ENCODE measurements around the gene USP3. TPM values are rescaled to one million over a fixed set of nuclear protein-coding genes. Genes with fewer than 3 reads are reported as not detected.

The USP3 gene
- total and polyA plus RNA-seq, 9 of the 15 experiments (the other 6 are each of a cell fraction or from before 2014, with no cell fraction given) = 17.3 to 54.3 (median 34.8) TPM

- FAIRE-seq = no peak
- in situ Hi-C loops (cut with MboI) = no loop called here
- no peaks in the 10 kb centered on the region for H4K20me1 ChIP-seq (replicated peaks; ENCODE audit: control insufficient read depth, insufficient read depth, low read length)
- 95% methylated on average over 13 of the region's 13 CpGs for WGBS (ENCODE audit: insufficient coverage, low coverage, missing lambda C conversion rate)
- H3K27me3 ChIP-seq (ENCODE audit: control insufficient read depth in 2 of 2, insufficient read depth in 2 of 2, low read length in 2 of 2) = no peaks in the 10 kb centered on the region
- TF ChIP-seq MECOM (CRISPR knock-in tag; IDR thresholded peaks at IDR 0.05) = no peak
- TF ChIP-seq NCOA2 (IDR thresholded peaks at IDR 0.05; ENCODE audit: partially characterized antibody in 2 of 2) = no peak
- no peak for TF ChIP-seq GATAD2B (IDR thresholded peaks at IDR 0.05; ENCODE audit: borderline replicate concordance)
- TF ChIP-seq SNAPC5 (CRISPR knock-in tag; IDR thresholded peaks at IDR 0.05) = no peak
- no peak for TF ChIP-seq POLR2AphosphoS5 (IDR thresholded peaks at IDR 0.05; ENCODE audit: control insufficient read depth, insufficient read depth, low read depth, low read length)
- no TSS peak for BruUV-seq (replicated peaks)
- no peaks in the 10 kb centered on the region for H3K9me3 ChIP-seq (replicated peaks; ENCODE audit: control insufficient read depth, insufficient read depth, low read depth, low read length)
- no peaks in the 10 kb centered on the region for H3K9me1 ChIP-seq (ENCODE audit: control insufficient read depth, insufficient read depth, low read length)
- H3K79me2 ChIP-seq (ENCODE audit: control insufficient read depth, insufficient read depth, low read length) = no peaks in the 10 kb centered on the region
- ChIA-PET POLR2A (interaction anchor here (0.9 kb wide), 1 partner anchor 12 kb away, joined by 5 read pairs; no protein-coding TSS in a partner anchor), CTCF (ENCODE audit: low intra/inter-chr PET ratio) (no interaction called here)
- H3K4me3 ChIP-seq = no peak overlapping the region
- no peak overlapping the region for H3K4me2 ChIP-seq (ENCODE audit: insufficient read depth, low read length)
- no peak for ATAC-seq
- H3K27ac ChIP-seq (ENCODE audit: extremely low read depth, low read depth, low read length) = no peak overlapping the region
- DNase-seq (ENCODE audit: extremely low read depth in 1 of 4, low spot score in 3 of 4) = no peak
- H2AFZ ChIP-seq (ENCODE audit: low read depth, low read length) = no peak overlapping the region
- peaks cover 94% of the 10 kb centered on the region for H3K36me3 ChIP-seq (ENCODE audit: control insufficient read depth, insufficient read depth, low read length)
- H3K9ac ChIP-seq (ENCODE audit: insufficient read depth in 1 of 2, low read depth in 2 of 2, low read length in 2 of 2) = no peak overlapping the region
- H3K4me1 ChIP-seq (replicated peaks in 1 of 2; ENCODE audit: control insufficient read depth in 2 of 2, insufficient read depth in 2 of 2, low read length in 2 of 2) = no peaks in the 10 kb centered on the region
- intact Hi-C loops (cut with micrococcal nuclease) = no loop called here
These were observed 123.9 kb downstream of the USP3 start for GRCh38 chr15:63628123-63628822.

Measured in K562 (cell line).